ENCODE data around the gene DGCR2.
"Not testable (repeated sequence)": the region's sequence is repeated elsewhere in the genome, so short reads cannot be mapped to it uniquely, and the experiment has no call there.

DGCR2 gene

DNA sequence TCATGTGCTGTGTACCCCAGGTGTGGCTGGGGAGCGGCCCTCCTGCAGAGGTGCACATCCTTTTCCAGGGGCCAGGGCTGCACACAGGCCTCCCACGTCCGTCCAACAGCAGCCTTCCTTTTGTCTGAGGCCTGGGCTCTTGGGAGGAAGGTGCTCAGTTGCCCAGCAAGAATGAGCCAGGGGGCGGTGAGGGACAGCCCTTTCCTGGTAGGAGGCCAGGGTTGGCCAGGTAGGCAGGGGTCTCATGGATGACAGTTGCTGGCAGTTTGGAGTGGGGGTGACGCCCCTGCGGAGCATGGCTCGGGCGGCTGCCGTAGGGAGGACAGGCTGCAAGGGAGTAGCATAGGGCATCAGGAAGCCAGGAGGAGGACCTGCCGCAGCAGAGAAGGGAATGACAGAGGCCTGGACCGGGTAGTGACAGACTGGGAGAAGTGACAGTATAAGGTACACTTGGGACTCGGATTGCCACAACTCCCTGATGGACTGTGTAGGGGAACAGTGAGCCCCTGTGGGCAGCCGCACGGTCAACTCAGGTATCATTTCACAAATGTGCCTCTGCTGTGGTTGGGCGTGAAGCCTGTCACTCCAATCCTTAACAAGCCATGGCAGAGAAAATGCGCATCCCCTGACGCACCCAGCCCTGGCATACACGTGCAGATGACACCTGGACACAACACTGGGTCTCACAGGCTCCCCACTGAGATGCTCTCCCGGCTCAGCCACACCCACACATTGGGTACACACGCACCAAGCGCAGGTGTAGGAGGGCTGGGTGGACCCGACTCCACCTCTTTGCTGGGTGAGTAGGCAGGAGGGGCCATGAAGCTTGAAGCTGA, 79.7 kb downstream of the DGCR2 start:
- no peak for DNase-seq (ENCODE audit: low read depth in 2 of 2)

DNA sequence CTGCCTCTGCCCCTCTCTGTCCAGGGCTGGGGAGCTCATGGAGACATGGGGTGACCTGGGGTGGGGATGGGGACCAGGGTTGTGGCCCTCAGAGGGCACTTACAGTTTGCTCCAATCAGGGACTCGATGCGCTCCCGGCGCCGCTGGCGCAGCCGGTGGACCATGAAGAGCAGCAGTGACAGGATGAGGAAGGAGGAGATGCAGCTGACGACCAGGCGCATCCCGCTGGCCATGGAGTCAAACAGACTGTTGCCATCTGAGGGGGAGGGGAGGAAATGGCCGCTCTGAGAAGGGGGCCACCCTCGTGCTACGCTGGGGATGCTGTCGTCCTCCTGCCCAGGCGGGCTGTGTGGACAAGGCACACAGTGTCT, 80.5 kb downstream of the DGCR2 start:
- no peak for DNase-seq (ENCODE audit: low read depth in 2 of 2)

DNA sequence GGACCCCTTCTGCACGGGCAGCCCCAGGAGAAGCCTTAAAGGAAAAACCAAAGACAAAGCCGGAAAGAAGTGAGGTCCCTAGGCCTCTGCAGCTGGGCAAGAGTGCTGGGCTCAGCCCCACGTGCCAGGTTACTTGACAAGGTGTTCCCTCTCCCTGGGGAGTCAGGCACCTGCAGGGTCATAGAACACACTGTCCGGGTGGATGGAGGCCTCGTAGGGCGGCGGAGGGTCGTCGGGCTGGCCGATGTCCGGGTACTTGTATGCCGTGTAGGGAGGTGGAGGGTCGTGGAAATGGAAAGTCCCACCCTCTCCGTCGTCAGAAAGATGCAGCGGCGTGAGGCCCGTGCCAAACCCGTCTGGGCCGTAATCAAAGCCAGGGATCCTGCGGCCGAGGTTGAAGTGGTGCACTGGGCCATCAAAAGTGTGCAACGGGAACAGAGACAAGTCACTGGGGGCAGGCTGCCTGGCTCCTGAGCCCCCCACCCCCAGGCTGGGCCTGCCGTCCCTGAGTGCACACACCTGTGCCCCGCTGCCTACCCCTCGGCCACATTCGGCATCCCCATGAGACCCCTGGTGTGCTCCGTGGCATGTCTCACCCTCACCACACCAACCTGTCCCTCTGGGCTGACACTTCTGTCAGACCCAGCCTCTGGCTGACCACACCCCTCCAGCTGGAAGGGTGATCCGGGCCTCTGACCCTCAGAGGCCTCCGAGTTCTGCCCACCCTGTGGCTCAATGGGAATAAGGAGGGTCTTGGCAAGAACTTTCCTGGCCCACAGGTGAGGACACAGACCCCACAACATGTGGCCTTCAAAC, 81.1 kb downstream of the DGCR2 start:
- no peak for DNase-seq (ENCODE audit: low read depth in 2 of 2)

DNA sequence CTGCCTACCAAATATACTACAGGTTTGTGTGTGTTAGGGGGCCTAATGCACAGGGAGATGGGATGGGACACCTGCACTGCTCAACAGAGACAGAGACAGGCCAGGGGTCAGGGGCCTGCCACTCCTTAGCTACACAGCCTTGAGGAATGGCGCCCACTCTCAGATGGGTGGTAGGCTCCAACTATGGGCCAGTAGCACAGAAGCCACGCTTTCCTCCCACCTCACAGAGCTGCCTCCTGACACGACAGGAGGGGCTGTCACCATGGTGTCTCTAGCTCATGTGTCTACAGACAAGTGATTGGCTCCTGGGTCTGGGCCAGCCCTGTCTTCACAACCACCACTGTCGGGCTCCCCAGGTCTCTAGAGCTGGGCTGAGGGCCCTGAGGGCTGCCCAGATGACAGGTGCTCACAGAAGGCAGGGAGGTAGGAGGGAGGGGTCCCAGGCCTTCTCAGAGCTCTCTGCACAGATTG, 81.8 kb downstream of the DGCR2 start:
- DNase-seq (ENCODE audit: low read depth in 2 of 2), result no peak

DNA sequence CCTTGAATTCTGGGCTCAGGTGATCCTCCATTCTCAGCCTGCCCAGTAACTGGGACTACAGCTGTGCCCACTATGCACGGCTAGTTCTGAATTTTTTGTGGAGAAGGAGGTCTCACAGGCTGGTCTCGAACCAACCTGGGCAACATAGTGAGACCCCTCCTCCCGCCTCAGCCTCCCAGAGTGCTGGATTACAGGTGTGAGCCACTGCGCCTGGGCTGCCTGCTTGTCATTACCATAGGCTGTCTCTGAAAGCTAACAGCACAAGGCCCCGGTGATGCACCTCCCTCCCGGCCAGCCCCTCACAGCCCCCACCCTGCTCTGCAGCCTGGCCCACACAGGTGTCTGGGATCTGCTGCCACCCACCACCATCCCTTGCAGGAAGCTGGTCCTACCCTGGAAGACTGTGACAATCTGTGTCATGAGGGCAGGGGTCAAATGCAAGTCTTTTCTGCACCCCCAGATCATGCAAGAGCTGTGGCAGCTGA, 82.4 kb downstream of the DGCR2 start:
- no peak for DNase-seq (ENCODE audit: low read depth in 2 of 2)

DNA sequence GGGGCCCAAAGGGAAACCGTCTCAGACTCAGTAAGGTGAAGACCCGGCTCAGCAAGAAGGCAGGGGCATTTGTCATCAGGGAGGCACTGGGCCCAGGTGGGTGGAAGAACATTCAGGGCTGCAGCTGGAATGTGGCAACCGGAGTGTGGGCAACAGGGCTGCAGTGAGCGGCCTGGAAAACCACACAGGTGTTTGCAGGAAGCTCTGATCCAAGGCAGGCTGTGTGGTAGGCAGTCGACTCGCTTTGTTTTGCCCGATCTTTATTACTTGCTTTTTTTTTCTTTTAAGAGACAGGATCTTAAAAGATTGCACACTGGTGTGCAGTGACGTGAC, 82.8 kb downstream of the DGCR2 start:
- no peak for DNase-seq (ENCODE audit: low read depth in 2 of 2)

DNA sequence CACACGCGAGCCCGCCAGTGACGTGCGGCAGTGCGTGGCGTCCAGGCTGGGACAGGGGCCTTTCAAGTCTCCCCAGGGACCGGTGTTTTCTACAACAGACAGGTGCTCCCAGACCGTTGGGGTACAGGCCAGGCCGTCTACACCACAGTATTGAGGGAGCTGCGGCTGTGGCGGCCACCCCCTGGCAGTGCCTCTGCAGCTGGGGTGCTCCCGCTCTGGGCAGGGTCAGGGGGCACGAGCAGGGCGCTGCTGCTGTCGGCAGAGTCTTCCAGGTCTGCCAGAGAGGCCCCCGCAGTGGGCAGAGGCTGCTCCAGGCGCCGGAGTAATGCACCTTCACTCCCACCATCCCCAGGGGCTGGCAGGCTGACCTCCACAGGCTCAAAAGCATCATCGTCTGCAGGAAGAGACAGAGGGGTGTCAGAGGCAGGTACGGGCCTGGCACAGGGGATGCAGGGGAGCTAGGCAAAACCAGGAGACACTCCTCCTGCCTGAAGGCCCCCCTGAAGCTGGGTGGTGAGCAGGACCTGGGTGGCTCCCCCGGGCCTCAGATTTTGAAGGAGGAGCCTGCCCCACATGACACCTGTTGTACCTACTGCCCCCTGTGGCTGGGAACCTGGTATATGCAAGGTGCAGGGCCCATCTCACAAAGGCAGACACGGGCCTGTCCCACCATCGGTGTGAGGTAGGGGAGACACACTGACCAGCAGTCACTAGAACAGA, 83.3 kb downstream of the DGCR2 start:
- no peak for DNase-seq (ENCODE audit: low read depth in 2 of 2)

DNA sequence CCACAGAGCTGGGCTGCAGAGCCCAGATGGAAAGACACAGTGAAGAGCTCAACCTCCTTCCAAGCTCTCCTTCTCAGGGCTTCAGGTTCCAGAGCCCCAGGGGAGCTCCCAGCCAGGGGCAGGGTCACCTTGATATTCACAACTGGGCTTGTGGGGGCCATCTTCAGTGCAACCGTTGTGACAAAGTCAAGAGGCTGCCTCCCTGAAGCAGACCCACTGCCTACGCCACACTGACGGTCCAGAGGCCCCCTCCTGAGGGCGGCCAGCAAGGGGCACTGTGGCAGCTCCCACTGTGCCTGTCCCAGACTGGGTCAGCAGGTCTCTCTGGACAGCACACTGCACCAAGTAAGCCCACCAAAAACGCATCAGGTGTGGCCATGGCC, 84.1 kb downstream of the DGCR2 start:
- no peak for DNase-seq (ENCODE audit: low read depth in 2 of 2)

DNA sequence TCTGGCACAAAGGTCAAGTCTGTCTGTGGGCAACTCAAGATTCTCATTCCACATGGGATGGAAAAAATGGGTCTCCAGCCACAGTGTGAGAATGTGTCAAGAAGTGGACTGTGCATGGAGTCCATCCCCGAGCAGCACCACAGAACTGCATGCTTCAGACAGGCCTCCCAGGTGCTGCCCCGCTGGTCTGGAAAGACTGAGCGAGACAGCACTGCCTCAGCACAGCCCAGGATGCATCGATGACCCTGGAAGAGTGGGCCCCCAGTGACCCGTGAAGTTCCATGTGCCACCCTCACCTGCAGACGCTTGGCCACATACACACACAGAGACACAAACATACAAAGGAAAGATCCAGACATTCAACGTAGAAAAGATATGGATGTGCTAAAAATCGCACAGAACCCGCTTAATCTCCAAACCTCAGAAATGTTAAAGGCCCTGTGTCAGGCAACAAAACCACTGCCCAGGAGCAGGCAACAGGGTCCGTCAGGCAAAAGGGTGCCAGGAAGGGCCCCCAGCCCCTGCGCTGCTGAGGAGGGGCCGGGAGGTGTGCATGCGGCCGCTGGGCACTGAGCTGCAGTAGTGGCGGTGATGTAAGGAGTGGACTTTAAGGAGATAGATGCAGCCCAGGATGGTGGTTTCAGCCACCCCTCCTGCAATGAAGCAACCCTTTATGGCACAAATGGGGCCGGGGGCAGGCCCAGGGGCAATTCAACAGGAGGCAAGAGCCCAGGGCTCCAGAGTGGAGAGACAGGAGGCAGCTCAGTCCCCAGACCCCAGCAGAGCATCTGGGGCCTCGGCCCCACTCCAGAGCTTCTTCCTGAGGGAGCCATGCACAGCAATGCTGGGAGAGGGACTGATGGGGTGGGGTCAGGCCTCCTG, 84.7 kb downstream of the DGCR2 start:
- DNase-seq (ENCODE audit: low read depth in 2 of 2), result no peak

DNA sequence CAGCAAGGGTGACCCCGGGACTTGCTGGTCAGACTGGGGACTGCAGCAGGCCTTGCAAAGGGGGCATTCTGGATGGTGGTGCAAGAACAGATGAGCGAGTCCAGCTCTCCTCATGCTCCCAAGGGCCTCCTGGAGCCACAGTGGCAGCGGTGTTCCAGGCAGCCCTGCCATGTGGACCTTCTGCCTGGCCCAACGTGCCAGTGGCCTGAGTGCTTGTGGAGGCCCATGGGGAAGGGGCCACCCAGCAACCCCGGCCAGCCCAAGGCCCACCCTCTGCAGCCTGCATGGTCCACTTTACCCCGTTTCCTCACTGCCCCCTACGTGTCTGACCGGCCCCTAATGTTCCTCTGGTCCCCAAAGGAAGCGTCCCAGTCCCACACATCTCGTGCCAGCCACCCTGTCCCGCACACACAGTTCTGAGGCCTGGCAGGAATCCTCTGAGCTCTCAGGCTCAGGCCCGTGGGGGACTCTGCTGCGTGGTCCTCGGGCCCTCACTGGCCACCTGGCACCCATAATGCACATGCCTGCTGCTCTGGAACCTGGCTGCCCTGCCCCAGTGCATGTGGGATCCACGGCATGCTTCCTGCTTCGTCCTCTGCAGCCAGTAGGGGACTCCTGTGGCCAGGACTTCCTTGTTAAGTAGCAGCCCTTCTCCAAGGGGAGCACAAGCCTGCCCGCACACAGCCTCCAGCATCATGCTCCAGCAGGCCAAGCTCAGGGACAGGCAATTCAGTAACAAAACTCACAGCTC, 85.5 kb downstream of the DGCR2 start:
- no peak for DNase-seq (ENCODE audit: low read depth in 2 of 2)

DNA sequence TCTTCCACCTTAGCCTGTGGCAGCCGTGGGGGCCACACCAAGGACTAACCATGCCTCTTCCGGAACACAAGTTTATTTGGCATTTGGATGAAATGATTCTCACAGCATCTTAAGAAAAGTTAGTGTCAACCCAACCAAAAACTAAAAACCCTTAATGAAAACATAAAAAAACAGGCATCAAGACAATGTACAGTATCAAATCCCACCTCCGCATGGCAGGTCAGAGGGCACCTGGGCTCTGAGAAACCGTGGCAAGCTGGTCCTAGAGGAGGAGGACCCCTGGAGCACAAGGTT, 86.0 kb downstream of the DGCR2 start:
- no peak for DNase-seq (ENCODE audit: low read depth in 2 of 2)

DNA sequence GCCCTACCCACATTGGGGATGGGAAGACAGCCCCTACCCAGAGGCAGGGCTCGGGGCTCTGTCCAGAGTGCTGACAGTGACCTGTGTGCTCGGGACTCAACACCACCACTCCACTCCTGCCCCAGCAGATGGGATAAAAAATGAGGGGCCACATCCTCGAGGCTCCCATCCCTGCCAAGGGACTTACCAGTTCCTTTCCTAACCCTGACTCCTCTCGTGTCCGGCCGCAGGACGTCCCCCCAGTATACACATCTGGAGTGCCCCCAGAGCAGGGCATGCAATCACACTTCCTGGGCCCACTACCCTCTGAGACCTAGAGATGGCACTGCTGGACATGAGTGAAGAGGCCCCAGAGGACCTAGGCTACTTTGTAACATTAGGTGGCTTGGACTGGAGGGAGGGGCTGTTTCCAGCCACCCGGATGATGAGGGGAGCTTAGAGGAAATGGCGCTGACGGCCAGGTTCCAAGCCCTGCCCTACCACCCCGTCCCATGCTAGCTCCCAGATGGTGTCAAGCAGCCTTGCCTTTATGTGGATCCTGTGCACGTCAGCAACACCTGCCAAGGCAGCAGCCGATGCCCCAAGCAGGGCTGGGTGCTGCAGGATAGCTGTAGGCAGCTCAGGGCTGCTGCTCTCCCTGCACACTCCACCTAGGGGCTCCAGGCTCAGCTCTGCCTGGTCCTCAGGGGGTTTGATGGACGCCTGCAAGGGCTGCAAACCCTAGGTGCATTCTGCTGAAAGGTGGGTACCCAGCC, 86.6 kb downstream of the DGCR2 start:
- DNase-seq (ENCODE audit: low read depth in 2 of 2), result no peak

DNA sequence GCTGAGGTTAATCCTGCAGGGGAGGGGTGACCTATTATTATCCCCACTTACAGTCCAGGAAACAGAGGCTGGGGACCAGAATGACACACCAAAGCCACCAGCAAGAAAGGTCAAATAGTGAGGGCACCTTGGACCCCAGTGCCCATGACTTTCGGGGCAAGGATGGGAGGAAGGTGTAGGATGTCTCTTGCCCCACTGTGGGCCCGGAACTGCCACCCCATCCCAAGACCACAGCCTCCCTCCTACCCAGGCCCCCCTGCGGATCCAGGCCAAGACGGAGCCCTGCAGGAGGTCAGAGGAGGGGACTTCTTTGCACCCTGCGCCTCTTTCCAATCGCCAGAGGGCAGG, 87.1 kb downstream of the DGCR2 start:
- not testable (repeated sequence) for DNase-seq (ENCODE audit: low read depth in 2 of 2)

DNA sequence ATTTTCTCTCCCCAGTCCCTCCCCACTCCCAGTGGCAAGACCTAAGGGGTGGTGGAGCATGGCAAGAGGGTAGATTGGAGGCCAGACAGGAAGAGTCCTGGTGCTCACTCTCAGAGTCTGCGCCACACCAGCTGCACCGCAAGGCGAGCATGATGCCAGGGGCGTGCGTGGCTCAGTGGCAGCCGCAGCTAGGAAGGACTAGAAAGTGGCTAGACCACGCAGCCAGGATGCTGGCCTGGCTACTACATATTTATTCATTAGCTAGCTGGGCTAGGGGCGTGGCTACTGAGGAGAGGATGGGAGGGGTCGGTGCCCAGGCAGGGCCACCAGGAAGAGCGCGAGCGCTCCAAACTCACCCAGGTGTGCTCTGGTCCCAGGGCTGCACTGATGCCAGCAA, 87.5 kb downstream of the DGCR2 start:
- DNase-seq (ENCODE audit: low read depth in 2 of 2), result not testable (repeated sequence)

DNA sequence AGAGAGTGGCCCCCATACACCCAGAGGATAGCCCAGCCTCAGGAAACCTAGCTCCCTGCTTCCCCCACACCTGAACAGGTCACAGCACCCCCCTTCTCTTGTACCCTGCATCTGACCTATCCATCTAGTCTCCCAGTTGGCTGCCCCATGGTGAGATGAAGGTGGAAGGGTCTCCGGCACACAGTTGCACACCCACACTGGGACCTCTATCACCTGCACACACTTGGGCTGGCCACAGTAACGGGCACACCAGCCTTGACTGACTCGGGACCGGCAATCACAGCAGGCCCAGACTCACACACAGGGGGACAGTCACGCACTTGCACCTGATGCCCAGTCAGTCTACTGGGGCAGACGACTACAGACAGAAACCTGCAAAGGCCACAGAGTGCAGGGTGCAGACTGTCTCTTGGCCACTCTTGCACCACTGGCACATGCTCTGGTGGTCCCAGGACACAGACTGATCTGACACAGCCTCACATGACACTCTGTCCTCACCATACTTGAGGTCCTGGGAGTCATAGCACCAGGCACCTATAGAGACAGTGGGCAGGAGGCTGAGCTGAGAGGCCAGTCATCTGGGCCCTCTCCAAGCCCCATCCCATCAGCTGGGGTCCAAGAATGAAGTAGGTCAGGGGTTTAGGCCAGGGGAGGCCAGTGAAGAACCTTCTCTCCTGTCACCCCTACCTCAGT, 88.0 kb downstream of the DGCR2 start:
- DNase-seq (ENCODE audit: low read depth in 2 of 2), result not testable (repeated sequence)

DNA sequence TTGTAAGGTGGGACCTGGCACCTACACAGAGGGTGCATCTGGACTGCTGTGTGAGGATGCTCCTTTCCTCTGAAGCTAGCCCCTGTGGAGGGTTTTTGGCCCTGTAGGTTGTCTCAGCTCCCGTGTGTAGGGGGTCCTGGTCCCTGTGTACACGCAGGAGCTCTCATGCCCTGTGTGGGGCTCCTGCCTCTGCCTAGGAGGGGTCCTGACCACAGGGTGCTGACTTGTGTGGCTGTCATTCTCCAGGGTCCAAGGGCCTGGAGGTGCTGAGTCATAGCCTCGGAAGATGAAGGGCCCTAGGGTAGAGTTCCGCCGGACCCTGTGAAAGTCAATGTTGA, 88.7 kb downstream of the DGCR2 start:
- not testable (repeated sequence) for DNase-seq (ENCODE audit: low read depth in 2 of 2)

DNA sequence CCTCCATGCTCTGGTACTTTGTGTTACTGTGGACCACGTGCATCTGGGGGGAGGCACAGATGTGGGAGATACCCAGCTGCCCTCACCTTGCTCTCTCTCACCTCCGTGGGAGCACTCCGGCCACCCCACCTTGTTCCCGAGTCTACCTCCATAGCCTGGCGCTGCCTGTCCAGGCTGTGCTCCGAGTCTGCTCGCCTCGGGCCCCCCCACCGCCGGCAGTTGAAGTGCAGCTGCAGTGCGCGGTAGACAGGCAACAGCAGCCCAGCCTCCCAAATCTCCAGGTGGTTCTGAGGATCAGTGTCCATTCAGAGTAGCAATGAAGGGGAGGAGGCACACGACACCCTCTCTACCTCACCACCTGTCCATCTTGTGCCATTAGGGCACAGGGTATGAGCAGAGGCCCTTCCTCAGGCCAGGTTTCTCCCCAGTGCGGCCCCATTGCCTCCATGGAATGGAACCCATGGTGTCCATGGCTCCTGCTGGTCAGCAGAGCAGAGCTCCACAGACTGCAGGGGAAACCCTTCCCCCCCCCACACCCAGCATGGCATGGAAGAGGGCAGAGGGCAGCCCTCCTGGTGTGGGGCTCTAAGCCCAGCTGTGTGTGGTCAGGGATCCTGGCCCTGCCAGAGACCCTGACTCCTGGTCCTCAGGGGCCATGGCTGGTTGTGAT, 89.2 kb downstream of the DGCR2 start:
- DNase-seq (ENCODE audit: low read depth in 2 of 2), result not testable (repeated sequence)

DNA sequence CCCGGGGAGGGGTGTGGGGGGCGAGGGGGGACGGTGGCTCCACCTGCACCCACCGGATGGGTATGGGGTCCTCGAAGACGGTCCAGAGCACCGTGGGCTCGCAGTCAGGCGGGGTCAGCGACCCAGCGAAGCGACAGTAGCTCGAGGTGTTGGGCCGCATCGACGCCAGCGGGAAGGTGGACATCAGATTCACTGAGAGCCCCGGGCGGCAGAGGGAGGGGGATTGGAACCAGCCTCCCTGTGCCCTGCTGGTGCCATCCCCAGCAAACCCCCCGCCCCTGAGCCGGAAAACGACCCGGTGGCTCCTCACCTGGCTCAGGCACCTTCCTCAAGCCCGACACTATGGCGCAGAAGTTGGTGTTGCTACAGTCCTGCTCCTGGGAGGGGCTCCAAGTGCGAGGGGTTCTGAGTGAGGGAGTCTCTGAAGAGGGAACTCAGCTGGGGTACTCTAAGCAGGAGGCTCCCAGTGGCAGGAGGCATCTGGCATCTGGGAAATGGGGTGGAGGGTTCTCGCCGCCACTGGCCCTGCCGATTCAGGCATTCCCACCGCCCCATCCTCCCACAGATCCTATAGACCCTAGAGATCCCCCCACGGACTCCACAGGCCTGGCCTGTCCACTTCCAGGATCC, 89.9 kb downstream of the DGCR2 start:
- DNase-seq (ENCODE audit: low read depth in 2 of 2), result not testable (repeated sequence)

DNA sequence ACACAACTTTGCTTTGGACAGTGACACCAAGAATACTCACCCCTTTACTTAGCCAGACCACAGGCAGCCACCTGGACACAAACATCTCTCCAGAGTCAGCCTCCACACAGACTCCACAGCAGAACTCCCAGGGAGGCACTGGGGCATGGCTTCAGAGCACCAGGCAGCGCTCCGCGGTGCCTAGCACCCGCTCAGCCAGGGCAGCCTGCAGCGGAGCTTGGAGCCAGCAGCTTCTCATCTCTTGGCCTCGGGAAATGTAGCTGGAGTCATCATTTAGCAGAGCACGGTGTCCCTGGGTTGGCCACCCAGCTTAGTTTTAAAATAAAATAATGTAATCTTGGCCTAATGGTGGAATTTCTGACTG, 91.3 kb downstream of the DGCR2 start:
- DNase-seq (ENCODE audit: low read depth in 2 of 2), result not testable (repeated sequence)
